ENCODE results near the gene KLHL7. TPM values are rescaled to one million over a fixed set of nuclear protein-coding genes. Genes with fewer than 3 reads are reported as not detected.
"Not testable (repeated sequence)": the region's sequence is repeated elsewhere in the genome, so short reads cannot be mapped to it uniquely, and the experiment has no call there.

KLHL7 gene
- polyA plus RNA-seq, 10 donors, result 18.8 to 28.9 (median 24.0) TPM

- no peak for DNase-seq
Observed at GRCh38 chr7:23175938-23176337, 70.4 kb downstream of the KLHL7 start.

GRCh38 chr7:23181684-23182553 is 76.3 kb downstream of the KLHL7 start, which contains the start of gene NUP42:
TSS of gene NUP42 (plus strand) at chr7:23182048. CDS start at chr7:23182086, 38 bp downstream.
- DNase-seq, result peak; percentile 97 to 99 (median 98)

GRCh38 chr7:23183279-23184012 is 77.9 kb downstream of the KLHL7 start:
- DNase-seq, result no peak

- no peak for DNase-seq
Observed at GRCh38 chr7:23184291-23184690, 78.7 kb downstream of the KLHL7 start.

- DNase-seq, result peak; percentile 52 to 73 (median 61)
Observed at GRCh38 chr7:23184709-23185359, 79.2 kb downstream of the KLHL7 start.

GRCh38 chr7:23185980-23186379 is 80.4 kb downstream of the KLHL7 start:
- DNase-seq, result no peak

- DNase-seq, result no peak
Observed at GRCh38 chr7:23191022-23191421, 85.4 kb downstream of the KLHL7 start.

- DNase-seq, result not testable (repeated sequence)
Observed at GRCh38 chr7:23193650-23194227, 88.2 kb downstream of the KLHL7 start.

- DNase-seq, result no peak
Observed at GRCh38 chr7:23196306-23196705, 90.7 kb downstream of the KLHL7 start.

- DNase-seq, result not testable (repeated sequence)
Observed at GRCh38 chr7:23197745-23198144, 92.2 kb downstream of the KLHL7 start.

GRCh38 chr7:23200331-23200730 is 94.7 kb downstream of the KLHL7 start:
- no peak for DNase-seq

- DNase-seq, result no peak
Observed at GRCh38 chr7:23204241-23204640, 98.7 kb downstream of the KLHL7 start.

- no peak for DNase-seq
Observed at GRCh38 chr7:23205577-23205908, 100.0 kb downstream of the KLHL7 start.

- DNase-seq, result peak in 2 of 3 donors; percentile 65 to 90
Observed at GRCh38 chr7:23205909-23206767, 100.6 kb downstream of the KLHL7 start.

- no peak for DNase-seq
Observed at GRCh38 chr7:23207021-23207420, 101.4 kb downstream of the KLHL7 start.

GRCh38 chr7:23207884-23208283 is 102.3 kb downstream of the KLHL7 start:
- no peak for DNase-seq

GRCh38 chr7:23208316-23208715 is 102.7 kb downstream of the KLHL7 start:
- DNase-seq, result no peak

- no peak for DNase-seq
Observed at GRCh38 chr7:23210506-23210905, 104.9 kb downstream of the KLHL7 start.

GRCh38 chr7:23211589-23211988 is 106.0 kb downstream of the KLHL7 start:
- DNase-seq, result no peak

GRCh38 chr7:23212395-23212794 is 106.8 kb downstream of the KLHL7 start:
- no peak for DNase-seq

- no peak for DNase-seq
Observed at GRCh38 chr7:23212841-23213240, 107.3 kb downstream of the KLHL7 start.
